ENCODE data around the gene MFSD6. TPM values are rescaled to one million over a fixed set of nuclear protein-coding genes. Genes with fewer than 3 reads are reported as not detected.

MFSD6 gene
- total and polyA plus RNA-seq, 9 donors: 7.7 to 68.1 (median 11.8) TPM

GRCh38 chr2:190415794-190416775 lies 7.9 kb downstream of the MFSD6 start:
- no peak for DNase-seq
- no peak overlapping the region for H3K4me3 ChIP-seq
- H3K27me3 ChIP-seq: no peaks in the 10 kb centered on the region
- WGBS, 3 donors: 63 to 75% (median 68%) methylated on average over 2 of the region's 2 CpGs
- TF ChIP-seq CTCF (IDR thresholded peaks at IDR 0.05) (no peak), POLR2A (IDR thresholded peaks at IDR 0.05) (no peak), EP300 (IDR thresholded peaks at IDR 0.05) (no peak)
- H3K36me3 ChIP-seq: no peaks in the 10 kb centered on the region
- no peaks in the 10 kb centered on the region for H3K9me3 ChIP-seq
- intact Hi-C loops (cut with DNase I): no loop called here
- H3K27ac ChIP-seq: no peak overlapping the region
- no peaks in the 10 kb centered on the region for H3K4me1 ChIP-seq (ENCODE audit: insufficient read depth)

DNA sequence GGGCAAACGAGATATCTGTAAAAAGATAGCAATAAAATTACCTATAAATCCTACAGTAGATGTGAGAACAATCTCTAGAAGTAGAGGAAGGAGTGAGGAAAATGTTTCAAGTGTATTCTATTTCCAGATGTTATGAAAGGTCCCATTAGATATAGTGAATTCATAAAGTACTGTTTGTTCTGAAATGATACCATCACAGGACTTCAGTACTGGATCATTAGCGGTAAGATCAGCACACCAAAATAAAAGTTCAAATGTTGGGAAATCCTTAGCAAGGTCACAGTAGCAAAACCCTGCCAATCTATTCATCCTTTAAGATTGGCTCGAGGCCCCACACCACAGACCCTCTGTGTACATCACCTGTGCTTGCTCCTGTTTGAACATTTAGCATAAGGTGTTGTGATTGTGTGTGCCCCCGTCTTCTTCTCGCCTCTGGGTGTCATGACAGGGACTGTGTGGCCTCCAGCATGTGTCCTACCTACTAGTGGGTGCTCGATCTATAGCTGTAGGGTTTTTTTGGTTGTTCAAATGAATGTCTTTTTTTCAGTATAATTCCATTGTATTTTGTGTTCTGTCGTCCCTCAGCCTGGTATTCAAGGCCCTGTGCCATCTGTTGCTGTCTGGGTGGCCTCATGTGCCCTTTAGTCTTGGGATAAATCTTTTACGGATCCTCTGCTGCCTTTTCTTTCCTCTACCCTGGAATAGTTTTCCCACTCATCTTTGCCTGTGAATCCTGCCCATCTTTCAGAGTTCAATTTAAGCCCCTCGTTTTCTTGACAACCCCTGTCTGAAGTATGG lies 9.1 kb downstream of the MFSD6 start:
- Histone ChIP-seq H3K9me3 (no peaks in the 10 kb centered on the region), H3K4me1 (ENCODE audit: insufficient read depth) (no peaks in the 10 kb centered on the region), H3K27me3 (no peaks in the 10 kb centered on the region), H3K27ac (no peak overlapping the region), H3K36me3 (no peaks in the 10 kb centered on the region), H3K4me3 (no peak overlapping the region)
- no peak for TF ChIP-seq EP300 (IDR thresholded peaks at IDR 0.05)
- TF ChIP-seq CTCF (IDR thresholded peaks at IDR 0.05): no peak
- no peak for TF ChIP-seq POLR2A (IDR thresholded peaks at IDR 0.05)
- intact Hi-C loops (cut with DNase I): no loop called here
- DNase-seq: no peak
- WGBS, 3 donors: 87 to 93% (median 90%) methylated on average over 9 of the region's 9 CpGs

DNA sequence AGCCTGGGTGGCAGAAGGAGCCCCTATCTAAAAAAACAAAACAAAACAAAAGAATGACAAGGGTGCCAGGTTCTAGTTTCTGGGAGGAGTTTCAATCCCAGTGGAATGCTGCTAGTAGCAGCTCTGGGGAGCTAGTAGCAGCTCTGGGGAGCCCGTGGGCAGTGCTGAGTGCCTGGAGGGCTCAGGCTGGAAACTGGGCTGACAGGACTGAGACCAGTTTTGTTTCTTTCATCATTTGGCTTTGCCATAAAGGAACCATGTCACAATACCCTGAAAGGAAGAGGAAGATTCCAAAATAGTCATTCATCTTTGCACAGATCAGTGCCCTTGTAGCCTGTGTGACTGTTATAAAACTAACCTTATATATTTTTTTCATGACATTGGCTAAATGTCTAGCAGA lies 10.6 kb downstream of the MFSD6 start:
- Histone ChIP-seq H3K27me3 (no peaks in the 10 kb centered on the region), H3K4me1 (ENCODE audit: insufficient read depth) (no peaks in the 10 kb centered on the region), H3K36me3 (no peaks in the 10 kb centered on the region), H3K27ac (no peak overlapping the region), H3K9me3 (no peaks in the 10 kb centered on the region), H3K4me3 (no peak overlapping the region)
- no peak for DNase-seq
- 77 to 81% (median 81%) methylated on average over 1 of the region's 1 CpG for WGBS, 3 donors
- TF ChIP-seq CTCF (IDR thresholded peaks at IDR 0.05) (no peak), EP300 (IDR thresholded peaks at IDR 0.05) (no peak), POLR2A (IDR thresholded peaks at IDR 0.05) (no peak)
- intact Hi-C loops (cut with DNase I): no loop called here

- Histone ChIP-seq H3K27ac (no peak overlapping the region), H3K36me3 (no peaks in the 10 kb centered on the region), H3K27me3 (no peaks in the 10 kb centered on the region), H3K4me3 (no peak overlapping the region), H3K9me3 (no peaks in the 10 kb centered on the region), H3K4me1 (ENCODE audit: insufficient read depth) (no peaks in the 10 kb centered on the region)
- 13 to 36% (median 15%) methylated on average over 1 of the region's 1 CpG for WGBS, 3 donors
- TF ChIP-seq CTCF (IDR thresholded peaks at IDR 0.05) (no peak), EP300 (IDR thresholded peaks at IDR 0.05) (no peak), POLR2A (IDR thresholded peaks at IDR 0.05) (no peak)
- DNase-seq: no peak
- intact Hi-C loops (cut with DNase I): no loop called here
Observed at GRCh38 chr2:190420801-190421200, 12.6 kb downstream of the MFSD6 start.

All from ovary (tissue), 9 donors.